Omental fat pad (tissue), 4 donors: ENCODE results near the gene CECR2. TPM values are rescaled to one million over a fixed set of nuclear protein-coding genes. Genes with fewer than 3 reads are reported as not detected.

Experiments used
- ATAC-seq: fragments of 150-250 bp; one replicate; pipeline ENCODE4 v1.9.1; 2016; ENCODE audit warnings: mild to moderate bottlenecking, moderate library complexity; ENCODE audit not compliant: low FRiP score
- DNase-seq: peaks from one replicate; pipeline ENCODE4 v3.0.0-alpha.2; 2019; ENCODE audit warnings: low spot score
- total RNA-seq, 4 donors: library from RNA; depleted of rRNA; stranded (reverse); fragments of >200 nt; gene quantifications; one replicate each; pipeline ENCODE4 v1.1.0, GENCODE V29; 2016
- TF ChIP-seq, protein P1 (sequence below), 3 donors: fragments of 450-650 bp; IDR thresholded peaks; one replicate each; pipeline ENCODE4 v1.5.1; 2016 to 2017; ENCODE audit warnings: antibody characterized with exemption in 3 of 3, mild to moderate bottlenecking in 3 of 3, moderate library complexity in 2 of 3

The CECR2 gene
- total RNA-seq, 4 donors from 2014 or later, result 0.24 to 3.9 (median 0.70) TPM

DNA sequence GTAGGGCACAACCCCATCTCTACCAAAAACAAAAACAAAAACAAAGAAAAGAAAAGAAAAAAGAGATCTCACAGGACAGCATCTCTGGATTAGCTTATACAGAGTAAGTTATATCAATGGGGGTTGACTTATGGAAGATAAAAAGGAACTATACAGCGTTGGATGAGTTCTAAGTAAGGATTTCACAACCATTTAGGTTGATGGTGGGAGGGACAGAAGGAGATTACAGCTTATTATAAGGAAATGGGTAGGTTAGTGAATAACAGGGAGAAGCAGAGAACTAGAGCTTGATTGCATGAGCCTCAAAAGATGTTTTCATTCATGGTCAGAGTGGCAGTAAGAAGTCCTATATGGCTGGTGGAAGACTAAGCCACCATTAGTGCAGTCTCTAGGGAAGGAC, 60.3 kb downstream of the CECR2 start:
- TF ChIP-seq, protein P1, sequence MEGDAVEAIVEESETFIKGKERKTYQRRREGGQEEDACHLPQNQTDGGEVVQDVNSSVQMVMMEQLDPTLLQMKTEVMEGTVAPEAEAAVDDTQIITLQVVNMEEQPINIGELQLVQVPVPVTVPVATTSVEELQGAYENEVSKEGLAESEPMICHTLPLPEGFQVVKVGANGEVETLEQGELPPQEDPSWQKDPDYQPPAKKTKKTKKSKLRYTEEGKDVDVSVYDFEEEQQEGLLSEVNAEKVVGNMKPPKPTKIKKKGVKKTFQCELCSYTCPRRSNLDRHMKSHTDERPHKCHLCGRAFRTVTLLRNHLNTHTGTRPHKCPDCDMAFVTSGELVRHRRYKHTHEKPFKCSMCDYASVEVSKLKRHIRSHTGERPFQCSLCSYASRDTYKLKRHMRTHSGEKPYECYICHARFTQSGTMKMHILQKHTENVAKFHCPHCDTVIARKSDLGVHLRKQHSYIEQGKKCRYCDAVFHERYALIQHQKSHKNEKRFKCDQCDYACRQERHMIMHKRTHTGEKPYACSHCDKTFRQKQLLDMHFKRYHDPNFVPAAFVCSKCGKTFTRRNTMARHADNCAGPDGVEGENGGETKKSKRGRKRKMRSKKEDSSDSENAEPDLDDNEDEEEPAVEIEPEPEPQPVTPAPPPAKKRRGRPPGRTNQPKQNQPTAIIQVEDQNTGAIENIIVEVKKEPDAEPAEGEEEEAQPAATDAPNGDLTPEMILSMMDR (IDR thresholded peaks at IDR 0.05), result no peak
- DNase-seq (no peak), ATAC-seq (no peak)

- ATAC-seq (no peak), DNase-seq (no peak)
- TF ChIP-seq, protein P1 (IDR thresholded peaks at IDR 0.05), result no peak
Measured at GRCh38 chr22:17430412-17430811, 61.2 kb downstream of the CECR2 start.

DNA sequence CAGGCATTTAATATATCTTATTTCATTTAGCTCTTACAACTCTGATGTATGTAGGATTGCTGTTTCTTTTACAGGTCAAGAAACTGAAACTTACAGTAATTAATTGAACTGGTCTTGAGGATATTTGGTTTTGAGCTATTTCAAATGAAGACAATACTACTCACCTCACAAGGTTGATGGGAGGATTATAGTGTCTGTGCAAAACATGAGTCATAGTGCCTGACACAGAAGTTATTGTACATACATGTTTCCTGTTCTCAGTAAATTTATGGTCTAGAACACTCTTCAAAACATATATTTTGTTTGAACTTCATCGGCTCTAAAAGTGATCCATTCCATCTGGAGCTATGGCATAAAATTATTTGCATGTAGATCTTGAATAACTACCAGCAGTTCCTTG, 61.9 kb downstream of the CECR2 start:
- TF ChIP-seq, protein P1 (IDR thresholded peaks at IDR 0.05), result no peak
- ATAC-seq (no peak), DNase-seq (no peak)

DNA sequence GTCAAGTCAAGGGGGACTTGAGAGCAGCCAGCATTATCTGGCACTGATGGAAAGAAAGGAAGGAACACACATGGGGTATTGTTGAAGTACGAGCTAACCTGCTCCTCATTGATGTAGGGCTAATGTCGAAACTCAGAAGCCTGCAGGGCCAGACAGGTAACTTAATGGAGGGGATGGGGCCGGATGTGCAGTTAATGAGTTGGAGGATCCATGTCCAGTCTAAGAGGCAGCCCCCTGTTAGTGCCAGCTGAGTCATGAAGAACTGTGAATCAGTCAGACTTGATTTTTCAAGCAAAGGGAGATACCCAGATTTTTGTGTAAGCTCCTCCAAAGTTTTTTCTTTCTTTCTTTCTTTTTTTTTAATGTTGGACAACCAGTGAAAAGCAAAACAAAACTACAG, 65.6 kb downstream of the CECR2 start:
- DNase-seq (no peak), ATAC-seq (no peak)
- TF ChIP-seq, protein P1 (IDR thresholded peaks at IDR 0.05), result no peak

- ATAC-seq (no peak), DNase-seq (no peak)
- TF ChIP-seq, protein P1 (IDR thresholded peaks at IDR 0.05), result no peak
Measured at GRCh38 chr22:17435375-17435774, 66.1 kb downstream of the CECR2 start.

- ATAC-seq (no peak), DNase-seq (no peak)
- TF ChIP-seq, protein P1 (IDR thresholded peaks at IDR 0.05), result no peak
Measured at GRCh38 chr22:17436382-17436980, 67.2 kb downstream of the CECR2 start.

- ATAC-seq, result no peak
Measured at GRCh38 chr22:17436981-17437412, 67.7 kb downstream of the CECR2 start.

More at GRCh38 chr22:17436981-17437412, 67.7 kb downstream of the CECR2 start:
- TF ChIP-seq, protein P1 (IDR thresholded peaks at IDR 0.05), result no peak
- DNase-seq, result no peak
